ENCODE results near the gene UBXN6. TPM values are rescaled to one million over a fixed set of nuclear protein-coding genes. Genes with fewer than 3 reads are reported as not detected.

Gene UBXN6
- total RNA-seq, 2 experiments from 2014 or later, result 41.0 to 45.8 TPM

GRCh38 chr19:4483385-4483784 lies 25.8 kb upstream of the UBXN6 start:
- DNase-seq (no peak), ATAC-seq (no peak)
- H3K4me1 Mint-ChIP-seq, result peaks cover 3% of the 10 kb centered on the region
- CTCF ChIA-PET, result interaction anchor here (0.7 kb wide), 1 partner anchor 274 kb away, joined by 3 read pairs; no protein-coding TSS in a partner anchor
- H3K9me3 Mint-ChIP-seq (ENCODE audit: low read depth), result no peaks in the 10 kb centered on the region
- no peak overlapping the region for H3K4me3 Mint-ChIP-seq
- H3K27me3 Mint-ChIP-seq, result no peaks in the 10 kb centered on the region
- H3K27ac Mint-ChIP-seq, result no peak overlapping the region
- peaks cover 10% of the 10 kb centered on the region for H3K36me3 Mint-ChIP-seq

GRCh38 chr19:4482721-4483364 lies 25.2 kb upstream of the UBXN6 start:
- CTCF ChIA-PET, result no interaction called here
- Mint-ChIP-seq H3K36me3 (peaks cover 12% of the 10 kb centered on the region), H3K4me3 (no peak overlapping the region), H3K9me3 (ENCODE audit: low read depth) (no peaks in the 10 kb centered on the region), H3K27me3 (no peaks in the 10 kb centered on the region), H3K4me1 (peaks cover 3% of the 10 kb centered on the region), H3K27ac (no peak overlapping the region)
- ATAC-seq (no peak), DNase-seq (no peak)

- no peak overlapping the region for H3K4me3 Mint-ChIP-seq
- peaks cover 5% of the 10 kb centered on the region for H3K36me3 Mint-ChIP-seq
- peaks cover 16% of the 10 kb centered on the region for H3K4me1 Mint-ChIP-seq
- H3K27me3 Mint-ChIP-seq, result no peaks in the 10 kb centered on the region
- no peak for ATAC-seq
- H3K9me3 Mint-ChIP-seq (ENCODE audit: low read depth), result no peaks in the 10 kb centered on the region
- CTCF ChIA-PET, result interaction anchor here (0.7 kb wide), 1 partner anchor 48 kb away, joined by 3 read pairs; no protein-coding TSS in a partner anchor
- no peak overlapping the region for H3K27ac Mint-ChIP-seq
- no peak for DNase-seq
Observed at GRCh38 chr19:4477034-4477801, 19.6 kb upstream of the UBXN6 start.

GRCh38 chr19:4474514-4475022 lies 17.0 kb upstream of the UBXN6 start:
- Mint-ChIP-seq H3K4me3 (peak overlapping the region; percentile 72), H3K4me1 (peaks cover 21% of the 10 kb centered on the region), H3K27ac (peak overlapping the region; percentile 70), H3K27me3 (no peaks in the 10 kb centered on the region), H3K9me3 (ENCODE audit: low read depth) (no peaks in the 10 kb centered on the region), H3K36me3 (peaks cover 5% of the 10 kb centered on the region)
- no peak for DNase-seq
- no peak for ATAC-seq
- CTCF ChIA-PET, result interaction anchor here (0.7 kb wide), 1 partner anchor 485 kb away, joined by 3 read pairs; no protein-coding TSS in a partner anchor

GRCh38 chr19:4473763-4474513 lies 16.3 kb upstream of the UBXN6 start:
- Mint-ChIP-seq H3K4me1 (peaks cover 23% of the 10 kb centered on the region), H3K9me3 (ENCODE audit: low read depth) (no peaks in the 10 kb centered on the region), H3K27ac (peak overlapping the region; percentile 70), H3K27me3 (no peaks in the 10 kb centered on the region), H3K36me3 (peaks cover 5% of the 10 kb centered on the region), H3K4me3 (peak overlapping the region; percentile 72)
- DNase-seq (no peak), ATAC-seq (no peak)
- CTCF ChIA-PET, result interaction anchor here (1.2 to 3.1 kb wide), 2 partner anchors 11 to 50 kb away, joined by 3 to 16 read pairs; no protein-coding TSS in a partner anchor

- Mint-ChIP-seq H3K27ac (peak overlapping the region; percentile 59), H3K9me3 (ENCODE audit: low read depth) (no peaks in the 10 kb centered on the region), H3K4me1 (peaks cover 23% of the 10 kb centered on the region), H3K36me3 (peaks cover 5% of the 10 kb centered on the region), H3K27me3 (no peaks in the 10 kb centered on the region), H3K4me3 (peak overlapping the region; percentile 72)
- ATAC-seq (no peak), DNase-seq (peak; percentile 40)
- CTCF ChIA-PET, result interaction anchor here (1.2 to 3.1 kb wide), 2 partner anchors 10 to 51 kb away, joined by 3 to 16 read pairs; no protein-coding TSS in a partner anchor
Observed at GRCh38 chr19:4473011-4473762, 15.6 kb upstream of the UBXN6 start.

GRCh38 chr19:4472174-4472974 lies 14.8 kb upstream of the UBXN6 start, which contains the start of gene HDGFL2:
TSS of gene HDGFL2 (plus strand) at chr19:4472297. CDS start at chr19:4472351, 54 bp downstream.
- peak within 1 kb of the TSS; percentile 59 for H3K27ac Mint-ChIP-seq
- H3K9me3 Mint-ChIP-seq (ENCODE audit: low read depth), result no peaks in the 10 kb centered on the region
- H3K4me1 Mint-ChIP-seq, result peaks cover 23% of the 10 kb centered on the region

GRCh38 chr19:4471403-4472173 lies 14.0 kb upstream of the UBXN6 start:
- Mint-ChIP-seq H3K36me3 (peaks cover 3% of the 10 kb centered on the region), H3K4me3 (no peak overlapping the region), H3K4me1 (peaks cover 23% of the 10 kb centered on the region), H3K27me3 (no peaks in the 10 kb centered on the region), H3K27ac (no peak overlapping the region), H3K9me3 (ENCODE audit: low read depth) (no peaks in the 10 kb centered on the region)
- ATAC-seq, result peak; percentile 91
- DNase-seq, result peak; percentile 99
- CTCF ChIA-PET, result interaction anchor here (0.7 to 3.1 kb wide), 11 partner anchors 11 to 709 kb away, joined by 3 to 16 read pairs (median 5); partner anchors contain the start of genes CHAF1A, MRPL54, SH3GL1 and TMIGD2

More at GRCh38 chr19:4472174-4472974, 14.8 kb upstream of the UBXN6 start, which contains the start of gene HDGFL2:
- H3K4me3 Mint-ChIP-seq, result peak within 1 kb of the TSS; percentile 72
- no peaks in the 10 kb centered on the region for H3K27me3 Mint-ChIP-seq
- DNase-seq (no peak), ATAC-seq (no peak)
- peaks cover 3% of the 10 kb centered on the region for H3K36me3 Mint-ChIP-seq
- CTCF ChIA-PET, result interaction anchor here (1.5 to 3.1 kb wide), 4 partner anchors 12 to 165 kb away, joined by 5 to 16 read pairs (median 10); no protein-coding TSS in a partner anchor

GRCh38 chr19:4467835-4468234 lies 10.2 kb upstream of the UBXN6 start:
- DNase-seq (peak; percentile 34), ATAC-seq (no peak)
- Mint-ChIP-seq H3K9me3 (ENCODE audit: low read depth) (no peaks in the 10 kb centered on the region), H3K4me3 (no peak overlapping the region), H3K27me3 (no peaks in the 10 kb centered on the region), H3K27ac (no peak overlapping the region), H3K4me1 (peaks cover 8% of the 10 kb centered on the region), H3K36me3 (no peaks in the 10 kb centered on the region)
- CTCF ChIA-PET, result no interaction called here

- CTCF ChIA-PET, result interaction anchor here (0.7 to 1.7 kb wide), 2 partner anchors 198 to 266 kb away, joined by 3 to 4 read pairs; no protein-coding TSS in a partner anchor
- Mint-ChIP-seq H3K27ac (no peak overlapping the region), H3K4me1 (peaks cover 3% of the 10 kb centered on the region), H3K9me3 (ENCODE audit: low read depth) (no peaks in the 10 kb centered on the region), H3K27me3 (no peaks in the 10 kb centered on the region), H3K36me3 (no peaks in the 10 kb centered on the region), H3K4me3 (no peak overlapping the region)
- DNase-seq, result no peak
- no peak for ATAC-seq
Observed at GRCh38 chr19:4464815-4465581, 7.4 kb upstream of the UBXN6 start.

Measured in activated CD8-positive, alpha-beta memory T cell treated with anti-CD3 and anti-CD28 coated beads, Interleukin-2, amount 10 ng/mL, durations not matched to agents 7 days and 5 days (primary cell).